Astrocyte of the cerebellum (primary cell): Measurements from ENCODE around the gene TADA2B.

ENCODE experiments used
- DNase-seq: peaks from one replicate; pipeline ENCODE4 v3.0.0-alpha.2; 2011; ENCODE audit warnings: low read depth
- H3K4me3 ChIP-seq: 2 replicates; pipeline ENCODE4 v1.5.1; 2011; ENCODE audit warnings: mild to moderate bottlenecking, low read depth, low read length, moderate library complexity
- CTCF ChIP-seq: IDR thresholded peaks from 2 replicates; pipeline ENCODE4 v1.5.1; 2012; ENCODE audit warnings: low read length, low read depth, moderate library complexity, mild to moderate bottlenecking; ENCODE audit errors: missing control alignments
- in situ Hi-C: cut with HindIII; loops from 2 replicates; pipeline ENCODE4 v1.10.0; 2017; ENCODE audit warnings: low sequenced_read_pairs

The TADA2B gene

GRCh38 chr4:7007142-7007907 is 35.8 kb upstream of the TADA2B start:
- in situ Hi-C loops = no loop called here
- no peak overlapping the region for H3K4me3 ChIP-seq
- DNase-seq = no peak
- TF ChIP-seq CTCF = no peak

GRCh38 chr4:7007944-7008343 is 35.2 kb upstream of the TADA2B start:
- H3K4me3 ChIP-seq = no peak overlapping the region
- in situ Hi-C loops = no loop called here
- no peak for TF ChIP-seq CTCF
- no peak for DNase-seq

GRCh38 chr4:7009564-7009963 is 33.6 kb upstream of the TADA2B start:
- no peak for DNase-seq
- no peak overlapping the region for H3K4me3 ChIP-seq
- in situ Hi-C loops = no loop called here
- no peak for TF ChIP-seq CTCF

- H3K4me3 ChIP-seq = no peak overlapping the region
- no peak for TF ChIP-seq CTCF
- no peak for DNase-seq
- in situ Hi-C loops = no loop called here
These were observed 30.0 kb upstream of the TADA2B start for GRCh38 chr4:7013175-7013574.

- in situ Hi-C loops = no loop called here
- DNase-seq = no peak
- H3K4me3 ChIP-seq = no peak overlapping the region
- no peak for TF ChIP-seq CTCF
These were observed 28.4 kb upstream of the TADA2B start for GRCh38 chr4:7014815-7015214.

- DNase-seq = no peak
- in situ Hi-C loops = no loop called here
- H3K4me3 ChIP-seq = no peak overlapping the region
- no peak for TF ChIP-seq CTCF
These were observed 27.7 kb upstream of the TADA2B start for GRCh38 chr4:7015383-7016035.
